Panc1 (cell line): Measurements from ENCODE around the gene OSBPL1A. TPM values are rescaled to one million over a fixed set of nuclear protein-coding genes. Genes with fewer than 3 reads are reported as not detected.

Experiments used
- ATAC-seq: fragments of 200-7000 bp; cut with Tn5 transposase; 2 replicates; pipeline ENCODE4 v1.9.1; 2020; ENCODE audit warnings: mild to moderate bottlenecking, moderate library complexity
- BruUV-seq: library from RNA; stranded (reverse); fragments of 400-500 nt; replicated peaks from 2 replicates; lab custom pipeline; 2021; lab: Mats Ljungman, UMichigan
- CTCF ChIA-PET: fragments of 300-600 bp; sonication (Branson Sonifier 250); formaldehyde crosslinking; loops from one replicate; lab custom pipeline; 2022; ENCODE audit warnings: antibody characterized with exemption; lab: Charles Lee
- POLR2A ChIA-PET: fragments of 300-600 bp; sonication (Branson Sonifier 250); formaldehyde crosslinking; loops from one replicate; lab custom pipeline; 2022; ENCODE audit warnings: antibody characterized with exemption; lab: Charles Lee
- DNase-seq: peaks from one replicate; pipeline ENCODE4 v3.0.0-alpha.2; 2010; ENCODE audit warnings: low read depth, low spot score
- H3K27ac ChIP-seq: 2 replicates; pipeline ENCODE4 v1.5.1; 2011; ENCODE audit warnings: mild to moderate bottlenecking, low read length, inconsistent platforms
- H3K27me3 ChIP-seq: fragments of 200-500 bp; sonication (Bioruptor generic); 2 replicates; pipeline ENCODE4 v1.6.0; 2014; ENCODE audit warnings: low read length, inconsistent platforms; ENCODE audit not compliant: control insufficient read depth, insufficient read depth
- H3K36me3 ChIP-seq: fragments of 200-500 bp; sonication (Bioruptor generic); 2 replicates; pipeline ENCODE4 v1.5.1; 2014; ENCODE audit warnings: inconsistent platforms, mild to moderate bottlenecking, low read length, moderate library complexity; ENCODE audit not compliant: control insufficient read depth, insufficient read depth
- H3K4me1 ChIP-seq: 2 replicates; pipeline ENCODE4 v1.5.1; 2011; ENCODE audit warnings: inconsistent platforms, mild to moderate bottlenecking, low read length, moderate library complexity; ENCODE audit not compliant: control insufficient read depth, insufficient read depth
- H3K4me3 ChIP-seq, 2 experiments: 2 replicates each; pipeline ENCODE4 v1.5.1; 2011 to 2012; ENCODE audit warnings: low read depth in 2 of 2, low read length in 2 of 2, mild to moderate bottlenecking in 2 of 2, inconsistent platforms in 1 of 2, moderate library complexity in 1 of 2
- H3K9me3 ChIP-seq: fragments of 200-500 bp; sonication (Bioruptor generic); 2 replicates; pipeline ENCODE4 v1.5.1; 2014; ENCODE audit warnings: low read depth, mild to moderate bottlenecking, inconsistent platforms, low read length, moderate library complexity; ENCODE audit not compliant: control insufficient read depth, insufficient read depth
- CTCF ChIP-seq: fragments of 450-650 bp; IDR thresholded peaks from 2 replicates; pipeline ENCODE4 v1.5.1; 2017; ENCODE audit warnings: mild to moderate bottlenecking
- POLR2AphosphoS5 ChIP-seq: IDR thresholded peaks from 2 replicates; pipeline ENCODE4 v1.6.1; 2012; ENCODE audit warnings: mild to moderate bottlenecking, low read depth, low read length, moderate library complexity
- REST ChIP-seq, 2 experiments: IDR thresholded peaks; 2 replicates each; pipeline ENCODE4 v1.6.1; 2011 to 2012; ENCODE audit warnings: low read depth in 2 of 2, control low read depth in 1 of 2, low read length in 1 of 2, mild to moderate bottlenecking in 1 of 2, moderate library complexity in 1 of 2; ENCODE audit not compliant: insufficient read depth in 1 of 2
- SIN3A ChIP-seq: IDR thresholded peaks from 2 replicates; pipeline ENCODE4 v1.6.1; 2012; ENCODE audit warnings: low read depth, mild to moderate bottlenecking, low read length, moderate library complexity, borderline replicate concordance; ENCODE audit not compliant: insufficient read depth
- TCF7L2 ChIP-seq: IDR thresholded peaks from 2 replicates; pipeline ENCODE4 v1.6.1; 2011; ENCODE audit warnings: mild to moderate bottlenecking, low read depth, low read length, inconsistent platforms
- in situ Hi-C: cut with HindIII; loops from 2 replicates; pipeline ENCODE4 v1.10.0; 2016; ENCODE audit warnings: low sequenced_read_pairs, low pct_unique_long_range_greater_than_20kb
- intact Hi-C: fragments of 100-400 bp; cut with micrococcal nuclease; formaldehyde crosslinking; loops from one replicate; pipeline ENCODE4 v1.10.0; 2022; ENCODE audit not compliant: unreplicated experiment
- total RNA-seq: library from RNA; stranded (reverse); gene quantifications from one replicate; pipeline ENCODE4 v1.2.1, GENCODE V29; 2021; ENCODE audit not compliant: unreplicated experiment

OSBPL1A gene
- total RNA-seq, 1 experiment from 2014 or later, result 50.5 TPM

GRCh38 chr18:24120676-24121075, 276.9 kb downstream of the OSBPL1A start:
- in situ Hi-C loops (no loop called here), intact Hi-C loops (no loop called here)
- H3K9me3 ChIP-seq, result no peaks in the 10 kb centered on the region
- no peaks in the 10 kb centered on the region for H3K36me3 ChIP-seq
- ChIA-PET POLR2A (no interaction called here), CTCF (no interaction called here)
- DNase-seq (no peak), ATAC-seq (no peak)
- TF ChIP-seq SIN3A (no peak), CTCF (no peak), POLR2AphosphoS5 (no peak), TCF7L2 (no peak), REST (IDR thresholded peaks at IDR 0.05; ENCODE audit: insufficient read depth in 1 of 2, low read depth in 2 of 2, low read length in 1 of 2) (no peak)
- no peak overlapping the region for H3K4me3 ChIP-seq
- H3K4me1 ChIP-seq, result no peaks in the 10 kb centered on the region
- no peak overlapping the region for H3K27ac ChIP-seq
- H3K27me3 ChIP-seq, result no peaks in the 10 kb centered on the region
- no TSS peak for BruUV-seq

GRCh38 chr18:24118750-24119577, 278.7 kb downstream of the OSBPL1A start:
- POLR2A ChIA-PET, result interaction anchor here (0.6 kb wide), 1 partner anchor 38 kb away, joined by 3 read pairs; no protein-coding TSS in a partner anchor

More at GRCh38 chr18:24118750-24119577, 278.7 kb downstream of the OSBPL1A start:
- intact Hi-C loops (loop anchor here (5.0 kb wide), 2 partner anchors 102 to 297 kb away; no protein-coding TSS in a partner anchor), in situ Hi-C loops (no loop called here)
- no peak for DNase-seq
- no peak overlapping the region for H3K27ac ChIP-seq
- H3K4me1 ChIP-seq, result no peaks in the 10 kb centered on the region
- no peaks in the 10 kb centered on the region for H3K36me3 ChIP-seq
- CTCF ChIA-PET, result no interaction called here
- TF ChIP-seq CTCF (peak; percentile 88), SIN3A (no peak)
- H3K27me3 ChIP-seq, result no peaks in the 10 kb centered on the region
- BruUV-seq, result no TSS peak
- no peak overlapping the region for H3K4me3 ChIP-seq
- H3K9me3 ChIP-seq, result no peaks in the 10 kb centered on the region
- ATAC-seq, result peak; percentile 87
